ENCODE data around the gene FCHSD1.

DNA sequence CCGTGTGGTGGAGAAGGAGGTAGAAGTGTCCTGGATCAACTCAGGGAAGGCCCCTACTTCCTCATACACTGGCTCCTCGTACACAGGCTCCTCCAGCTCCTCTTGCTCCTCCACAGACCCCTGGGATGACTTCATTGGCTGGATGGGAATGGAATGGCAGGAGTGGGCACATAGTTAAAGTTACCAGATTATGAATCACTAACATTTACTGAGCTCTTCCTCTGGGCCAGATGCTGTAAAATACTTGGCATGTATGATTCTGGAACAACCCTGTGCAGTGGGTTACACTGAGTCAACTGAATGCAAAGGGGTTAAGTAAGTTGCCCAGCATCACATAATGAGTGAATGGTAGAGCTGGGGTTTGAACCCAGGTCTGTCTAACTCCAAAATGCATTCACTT, 3.1 kb upstream of the FCHSD1 start:
- TF ChIP-seq EP300 (IDR thresholded peaks at IDR 0.05) (no peak), CTCF (IDR thresholded peaks at IDR 0.05) (no peak), POLR2A (IDR thresholded peaks at IDR 0.05) (no peak)
